Measurements from ENCODE around the gene IQCM.

IQCM gene

GRCh38 chr4:149785696-149786431 lies 29.8 kb downstream of the IQCM start:
- no peaks in the 10 kb centered on the region for H3K9me3 ChIP-seq (ENCODE audit: control insufficient read depth, low read length)
- no peak overlapping the region for H3K4me3 ChIP-seq (ENCODE audit: insufficient read depth, low read depth, low read length)
- H3K36me3 ChIP-seq (ENCODE audit: control insufficient read depth, insufficient read depth, low read length) = no peaks in the 10 kb centered on the region
- H3K27me3 ChIP-seq (ENCODE audit: control insufficient read depth, insufficient read depth, low read length, poor library complexity, severe bottlenecking) = no peaks in the 10 kb centered on the region
- H3K4me1 ChIP-seq (ENCODE audit: control insufficient read depth, insufficient read depth, low read length) = no peaks in the 10 kb centered on the region
- no peak overlapping the region for H3K27ac ChIP-seq (ENCODE audit: insufficient read depth, low read depth, low read length, poor library complexity, severe bottlenecking)
- 67% methylated on average over 1 of the region's 1 CpG; no CpG with 5 or more reads in 1 of the 2 experiments for WGBS, 2 experiments

DNA sequence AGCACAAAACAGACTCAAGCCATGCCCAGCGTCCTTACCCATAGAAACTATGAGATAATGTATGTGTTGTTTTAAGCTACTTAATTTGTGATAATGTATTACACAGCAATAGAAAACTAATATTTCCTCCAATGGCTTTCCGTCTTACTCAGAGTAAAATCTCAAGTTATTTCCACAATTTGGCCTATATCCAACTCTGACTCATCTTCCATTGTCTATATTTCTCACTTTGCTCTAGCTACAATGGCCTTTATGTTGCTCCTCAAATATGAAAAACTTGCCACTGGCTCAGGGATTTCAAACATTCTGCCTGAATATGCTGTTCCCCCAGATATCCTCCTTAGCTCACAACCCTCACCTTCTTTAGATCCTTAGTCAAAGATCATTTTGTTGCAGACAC lies 31.6 kb downstream of the IQCM start:
- Histone ChIP-seq H3K9me3 (ENCODE audit: control insufficient read depth, low read length) (no peaks in the 10 kb centered on the region), H3K27me3 (ENCODE audit: control insufficient read depth, insufficient read depth, low read length, poor library complexity, severe bottlenecking) (no peaks in the 10 kb centered on the region), H3K4me1 (ENCODE audit: control insufficient read depth, insufficient read depth, low read length) (no peaks in the 10 kb centered on the region), H3K36me3 (ENCODE audit: control insufficient read depth, insufficient read depth, low read length) (no peaks in the 10 kb centered on the region), H3K4me3 (ENCODE audit: insufficient read depth, low read depth, low read length) (no peak overlapping the region), H3K27ac (ENCODE audit: insufficient read depth, low read depth, low read length, poor library complexity, severe bottlenecking) (no peak overlapping the region)
- WGBS, 2 experiments = 96 to 99% methylated on average over 1 to 2 of the region's 2 CpGs

DNA sequence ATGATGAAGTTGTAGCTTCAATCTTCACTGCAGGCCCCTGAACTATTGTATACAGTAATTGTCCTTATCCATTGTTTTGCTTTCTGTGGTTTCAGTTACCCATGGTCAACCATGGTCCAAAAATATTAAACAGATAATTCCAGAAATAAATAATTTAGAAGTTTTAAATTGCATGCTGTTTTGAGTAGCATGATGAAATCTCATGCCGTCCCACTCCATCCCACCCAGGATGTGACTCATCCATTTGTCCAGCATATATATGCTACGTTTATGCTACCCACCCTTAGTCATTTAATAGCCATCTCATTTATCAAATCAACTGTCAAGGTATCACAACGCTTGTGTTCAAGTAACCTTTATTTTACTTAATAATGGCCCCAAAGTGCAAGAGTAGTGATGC lies 34.5 kb downstream of the IQCM start:
- no peak overlapping the region for H3K27ac ChIP-seq (ENCODE audit: insufficient read depth, low read depth, low read length, poor library complexity, severe bottlenecking)
- no peak overlapping the region for H3K4me3 ChIP-seq (ENCODE audit: insufficient read depth, low read depth, low read length)
- H3K9me3 ChIP-seq (ENCODE audit: control insufficient read depth, low read length) = no peaks in the 10 kb centered on the region
- WGBS, 2 experiments = 82 to 97% methylated on average over 2 to 3 of the region's 3 CpGs
- no peaks in the 10 kb centered on the region for H3K36me3 ChIP-seq (ENCODE audit: control insufficient read depth, insufficient read depth, low read length)
- no peaks in the 10 kb centered on the region for H3K4me1 ChIP-seq (ENCODE audit: control insufficient read depth, insufficient read depth, low read length)
- no peaks in the 10 kb centered on the region for H3K27me3 ChIP-seq (ENCODE audit: control insufficient read depth, insufficient read depth, low read length, poor library complexity, severe bottlenecking)

DNA sequence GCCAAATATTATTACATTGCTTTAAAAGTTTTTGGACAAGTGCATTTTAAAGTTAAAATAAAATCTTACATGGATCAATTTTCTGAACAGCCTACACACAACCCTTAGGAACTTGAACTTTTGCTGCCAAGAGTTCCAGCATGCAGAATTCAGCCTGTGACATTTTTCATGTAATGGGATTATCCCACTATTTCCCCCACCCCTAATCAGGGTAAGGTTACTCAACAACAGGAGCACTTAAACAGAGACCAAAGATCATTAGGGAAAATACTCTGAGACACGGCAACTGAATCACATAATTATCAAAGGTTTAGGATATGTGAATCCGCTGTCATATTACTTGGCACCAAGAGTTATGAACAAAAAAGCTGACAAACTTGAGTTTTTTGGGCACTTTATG lies 47.2 kb downstream of the IQCM start:
- Histone ChIP-seq H3K4me3 (ENCODE audit: insufficient read depth, low read depth, low read length) (no peak overlapping the region), H3K27ac (ENCODE audit: insufficient read depth, low read depth, low read length, poor library complexity, severe bottlenecking) (no peak overlapping the region), H3K9me3 (ENCODE audit: control insufficient read depth, low read length) (no peaks in the 10 kb centered on the region), H3K36me3 (ENCODE audit: control insufficient read depth, insufficient read depth, low read length) (no peaks in the 10 kb centered on the region), H3K27me3 (ENCODE audit: control insufficient read depth, insufficient read depth, low read length, poor library complexity, severe bottlenecking) (no peaks in the 10 kb centered on the region), H3K4me1 (ENCODE audit: control insufficient read depth, insufficient read depth, low read length) (no peaks in the 10 kb centered on the region)
- WGBS, 2 experiments = 92 to 94% methylated on average over 2 of the region's 2 CpGs

DNA sequence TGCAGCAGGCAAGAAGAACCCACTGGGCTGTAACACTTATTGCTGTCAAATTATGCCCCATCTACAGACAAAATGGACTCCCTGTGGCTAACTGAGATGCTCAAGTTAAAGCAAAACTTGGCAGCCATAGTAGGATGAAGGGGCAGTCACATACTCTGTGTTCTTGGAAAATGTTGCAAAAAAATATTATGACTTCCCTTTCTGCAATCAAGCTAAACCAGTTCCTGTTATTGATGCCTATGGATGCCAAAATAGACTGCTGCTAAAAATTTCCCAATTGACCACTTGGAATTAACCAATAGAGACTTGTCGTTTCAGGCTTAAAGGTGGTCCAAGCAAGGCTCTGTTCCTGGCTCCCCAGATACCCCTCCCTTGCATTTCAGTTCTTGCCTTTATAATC lies 49.5 kb downstream of the IQCM start:
- no peaks in the 10 kb centered on the region for H3K36me3 ChIP-seq (ENCODE audit: control insufficient read depth, insufficient read depth, low read length)
- H3K4me1 ChIP-seq (ENCODE audit: control insufficient read depth, insufficient read depth, low read length) = no peaks in the 10 kb centered on the region
- H3K27ac ChIP-seq (ENCODE audit: insufficient read depth, low read depth, low read length, poor library complexity, severe bottlenecking) = no peak overlapping the region
- H3K9me3 ChIP-seq (ENCODE audit: control insufficient read depth, low read length) = no peaks in the 10 kb centered on the region
- H3K4me3 ChIP-seq (ENCODE audit: insufficient read depth, low read depth, low read length) = no peak overlapping the region
- 95 to 100% methylated on average over 1 of the region's 1 CpG for whole genome bisulfite sequencing, 2 experiments
- no peaks in the 10 kb centered on the region for H3K27me3 ChIP-seq (ENCODE audit: control insufficient read depth, insufficient read depth, low read length, poor library complexity, severe bottlenecking)

DNA sequence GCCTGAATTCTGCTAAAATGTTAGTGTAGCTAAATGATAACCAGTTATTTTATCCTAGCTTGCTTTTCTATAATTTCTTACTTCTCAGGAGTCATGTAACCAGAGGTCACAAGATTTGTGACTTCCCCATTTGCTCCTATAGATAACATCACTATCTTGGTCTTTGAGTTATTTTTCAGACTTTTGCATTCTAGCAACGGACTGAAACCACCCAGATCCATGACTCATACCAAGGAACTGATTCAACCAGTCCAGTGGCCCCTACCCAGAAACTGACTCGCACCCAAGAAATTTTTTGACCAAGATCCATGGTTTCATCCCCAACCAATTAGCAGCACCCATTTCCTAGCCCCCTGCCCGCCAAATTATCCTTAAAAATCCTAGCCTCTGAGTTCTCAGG lies 50.0 kb downstream of the IQCM start:
- WGBS, 2 experiments = 90 to 91% methylated on average over 3 of the region's 3 CpGs
- H3K36me3 ChIP-seq (ENCODE audit: control insufficient read depth, insufficient read depth, low read length) = no peaks in the 10 kb centered on the region
- no peak overlapping the region for H3K27ac ChIP-seq (ENCODE audit: insufficient read depth, low read depth, low read length, poor library complexity, severe bottlenecking)
- no peaks in the 10 kb centered on the region for H3K27me3 ChIP-seq (ENCODE audit: control insufficient read depth, insufficient read depth, low read length, poor library complexity, severe bottlenecking)
- no peaks in the 10 kb centered on the region for H3K9me3 ChIP-seq (ENCODE audit: control insufficient read depth, low read length)
- H3K4me1 ChIP-seq (ENCODE audit: control insufficient read depth, insufficient read depth, low read length) = no peaks in the 10 kb centered on the region
- H3K4me3 ChIP-seq (ENCODE audit: insufficient read depth, low read depth, low read length) = no peak overlapping the region

DNA sequence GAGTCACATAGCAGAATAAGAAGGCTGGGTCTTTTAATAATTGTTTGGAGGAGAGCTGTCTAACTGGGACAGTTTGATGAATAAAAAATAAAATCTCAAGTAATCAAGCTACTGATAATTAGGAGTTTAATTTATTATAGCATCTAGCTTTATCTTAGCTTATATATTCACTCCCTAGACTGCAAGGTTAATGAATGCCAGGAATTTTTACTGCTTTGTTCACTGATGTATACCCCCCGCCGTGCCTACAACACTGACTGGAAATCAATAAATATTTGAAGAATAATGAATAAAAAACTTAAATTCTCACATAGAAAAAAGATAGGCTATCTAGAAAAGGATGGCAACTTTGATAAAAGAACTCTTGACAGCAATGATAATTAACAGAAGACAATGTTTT lies 59.7 kb downstream of the IQCM start:
- WGBS, 2 experiments = no CpG with 5 or more reads among the region's 2 CpGs
- Histone ChIP-seq H3K4me3 (ENCODE audit: insufficient read depth, low read depth, low read length) (no peak overlapping the region), H3K4me1 (ENCODE audit: control insufficient read depth, insufficient read depth, low read length) (no peaks in the 10 kb centered on the region)

GRCh38 chr4:149754526-149754925 lies 61.1 kb downstream of the IQCM start:
- no peak overlapping the region for H3K4me3 ChIP-seq (ENCODE audit: insufficient read depth, low read depth, low read length)
- no peak overlapping the region for H3K27ac ChIP-seq (ENCODE audit: insufficient read depth, low read depth, low read length, poor library complexity, severe bottlenecking)
- no peaks in the 10 kb centered on the region for H3K36me3 ChIP-seq (ENCODE audit: control insufficient read depth, insufficient read depth, low read length)
- no peaks in the 10 kb centered on the region for H3K27me3 ChIP-seq (ENCODE audit: control insufficient read depth, insufficient read depth, low read length, poor library complexity, severe bottlenecking)
- H3K4me1 ChIP-seq (ENCODE audit: control insufficient read depth, insufficient read depth, low read length) = no peaks in the 10 kb centered on the region
- 86 to 89% methylated on average over 3 of the region's 3 CpGs for WGBS, 2 experiments
- H3K9me3 ChIP-seq (ENCODE audit: control insufficient read depth, low read length) = no peaks in the 10 kb centered on the region

More for the DNA sequence above, 59.7 kb downstream of the IQCM start:
- H3K27ac ChIP-seq (ENCODE audit: insufficient read depth, low read depth, low read length, poor library complexity, severe bottlenecking) = no peak overlapping the region
- no peaks in the 10 kb centered on the region for H3K9me3 ChIP-seq (ENCODE audit: control insufficient read depth, low read length)
- no peaks in the 10 kb centered on the region for H3K27me3 ChIP-seq (ENCODE audit: control insufficient read depth, insufficient read depth, low read length, poor library complexity, severe bottlenecking)
- H3K36me3 ChIP-seq (ENCODE audit: control insufficient read depth, insufficient read depth, low read length) = no peaks in the 10 kb centered on the region

DNA sequence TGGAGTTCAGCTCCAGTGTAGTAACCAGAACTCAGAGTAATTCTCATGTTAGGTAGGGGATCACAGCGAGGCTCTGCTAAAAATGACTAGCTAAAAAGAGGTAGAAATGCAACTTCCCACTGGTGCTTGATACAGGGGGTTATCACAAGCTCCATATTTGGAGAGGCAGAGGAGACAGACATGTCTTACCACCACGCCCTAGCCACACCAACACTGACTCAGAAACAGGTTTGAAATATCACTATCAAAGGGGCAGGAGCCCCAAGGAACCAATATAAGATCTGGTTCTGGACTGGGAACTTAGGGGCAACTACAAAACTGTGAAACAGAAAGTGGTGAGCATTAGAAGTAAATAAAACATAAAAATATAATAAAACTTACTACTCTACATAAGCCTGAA lies 62.9 kb downstream of the IQCM start:
- Histone ChIP-seq H3K36me3 (ENCODE audit: control insufficient read depth, insufficient read depth, low read length) (no peaks in the 10 kb centered on the region), H3K4me1 (ENCODE audit: control insufficient read depth, insufficient read depth, low read length) (no peaks in the 10 kb centered on the region), H3K9me3 (ENCODE audit: control insufficient read depth, low read length) (no peaks in the 10 kb centered on the region), H3K27ac (ENCODE audit: insufficient read depth, low read depth, low read length, poor library complexity, severe bottlenecking) (no peak overlapping the region), H3K27me3 (ENCODE audit: control insufficient read depth, insufficient read depth, low read length, poor library complexity, severe bottlenecking) (no peaks in the 10 kb centered on the region), H3K4me3 (ENCODE audit: insufficient read depth, low read depth, low read length) (no peak overlapping the region)
- 77 to 87% methylated on average over 2 of the region's 2 CpGs for WGBS, 2 experiments

GRCh38 chr4:149751174-149751573 lies 64.5 kb downstream of the IQCM start:
- Histone ChIP-seq H3K36me3 (ENCODE audit: control insufficient read depth, insufficient read depth, low read length) (no peaks in the 10 kb centered on the region), H3K9me3 (ENCODE audit: control insufficient read depth, low read length) (no peaks in the 10 kb centered on the region), H3K27ac (ENCODE audit: insufficient read depth, low read depth, low read length, poor library complexity, severe bottlenecking) (no peak overlapping the region), H3K4me1 (ENCODE audit: control insufficient read depth, insufficient read depth, low read length) (no peaks in the 10 kb centered on the region), H3K4me3 (ENCODE audit: insufficient read depth, low read depth, low read length) (no peak overlapping the region), H3K27me3 (ENCODE audit: control insufficient read depth, insufficient read depth, low read length, poor library complexity, severe bottlenecking) (no peaks in the 10 kb centered on the region)
- 93 to 95% methylated on average over 4 of the region's 4 CpGs for WGBS, 2 experiments

Data from ectodermal cell (in vitro differentiated cells).